Ramos (cell line): ENCODE measurements around the gene ESPNL.
"Not testable (repeated sequence)": the region's sequence is repeated elsewhere in the genome, so short reads cannot be mapped to it uniquely, and the experiment has no call there.

Source experiments
- in situ Hi-C: fragments of 300-500 bp; cut with MboI; formaldehyde crosslinking; loops from one replicate; pipeline ENCODE4 v1.14.3; 2022; ENCODE audit warnings: low sequenced_read_pairs; ENCODE audit not compliant: unreplicated experiment

ESPNL gene

DNA sequence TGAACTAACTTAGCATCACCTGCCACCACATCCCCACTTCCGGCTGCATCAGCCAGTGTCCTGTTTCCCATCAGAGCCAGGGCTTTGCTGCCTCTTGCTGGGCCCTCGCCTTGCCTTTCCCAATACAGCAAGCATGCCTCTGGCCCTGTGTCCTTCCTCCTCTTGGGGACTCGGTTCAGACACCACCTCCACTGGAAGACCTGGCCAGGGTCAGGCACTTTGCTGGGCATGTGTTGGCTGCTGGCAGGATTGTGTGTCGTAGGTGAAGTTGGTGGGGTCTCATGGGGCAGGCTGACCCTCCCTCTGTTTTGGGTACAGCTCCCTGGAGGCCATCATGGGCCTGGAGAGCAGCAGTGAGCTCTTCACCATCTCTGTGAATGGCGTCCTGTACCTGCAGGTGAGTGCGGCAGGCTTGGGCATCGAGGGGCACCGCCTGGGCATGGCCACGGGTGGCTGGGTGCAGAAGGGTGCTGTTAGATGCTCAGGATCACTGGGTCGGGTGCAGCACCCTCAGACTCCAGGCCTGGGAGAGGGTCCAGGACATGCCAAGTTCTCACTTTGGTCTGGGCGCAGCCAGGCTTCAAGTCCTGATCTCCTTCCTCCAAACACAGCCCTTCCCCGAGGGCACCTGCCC is 65.3 kb downstream of the ESPNL start:
- in situ Hi-C loops, result loop anchor here (5.0 kb wide), 1 partner anchor 87 kb away; no protein-coding TSS in a partner anchor

DNA sequence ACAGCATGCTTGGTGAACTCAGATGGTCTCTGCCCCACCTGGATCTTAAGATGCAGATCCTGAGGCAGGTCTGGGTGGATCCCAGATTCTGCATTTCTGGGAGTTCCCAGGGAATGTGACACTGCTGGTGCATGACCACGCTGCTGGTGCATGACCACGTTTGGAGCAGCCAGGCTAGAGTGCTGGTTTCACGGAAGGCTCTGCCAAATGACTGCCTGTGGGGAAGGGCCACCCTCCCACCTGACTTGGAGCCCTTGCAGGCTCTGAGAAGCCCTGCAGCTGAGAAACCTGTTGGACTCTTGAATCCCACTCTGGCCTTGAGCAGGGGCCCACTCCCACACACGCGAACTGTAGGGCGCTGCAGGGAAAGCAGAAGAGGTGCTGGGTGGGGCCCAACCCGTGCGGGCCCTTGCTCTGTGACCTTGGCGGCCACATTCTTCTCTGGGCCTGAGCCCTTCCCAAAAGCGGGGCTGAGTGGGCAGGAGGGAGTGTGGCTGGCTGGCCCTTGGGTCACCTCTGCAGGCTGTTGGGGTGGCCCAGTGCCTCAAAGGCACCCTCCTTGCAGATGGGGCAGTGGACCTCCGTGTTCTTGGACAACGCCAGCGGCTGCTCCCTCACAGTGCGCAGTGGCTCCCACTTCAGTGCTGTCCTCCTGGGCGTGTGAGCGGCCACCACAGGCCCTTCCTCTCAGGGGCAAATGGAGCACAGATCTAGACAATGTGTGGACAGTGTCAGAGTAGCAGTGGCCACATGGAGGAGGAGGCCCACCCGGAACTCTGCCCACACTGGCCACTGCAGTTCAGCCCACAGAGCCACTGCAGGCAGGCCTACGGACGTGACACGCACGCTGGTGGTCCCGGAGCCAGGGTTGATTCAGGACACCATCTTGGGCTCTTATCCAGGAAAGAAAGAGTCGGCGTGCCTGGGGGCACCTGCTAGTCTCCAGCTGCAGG is 66.5 kb downstream of the ESPNL start:
- in situ Hi-C loops, result loop anchor here (5.0 kb wide), 1 partner anchor 86 kb away; no protein-coding TSS in a partner anchor

DNA sequence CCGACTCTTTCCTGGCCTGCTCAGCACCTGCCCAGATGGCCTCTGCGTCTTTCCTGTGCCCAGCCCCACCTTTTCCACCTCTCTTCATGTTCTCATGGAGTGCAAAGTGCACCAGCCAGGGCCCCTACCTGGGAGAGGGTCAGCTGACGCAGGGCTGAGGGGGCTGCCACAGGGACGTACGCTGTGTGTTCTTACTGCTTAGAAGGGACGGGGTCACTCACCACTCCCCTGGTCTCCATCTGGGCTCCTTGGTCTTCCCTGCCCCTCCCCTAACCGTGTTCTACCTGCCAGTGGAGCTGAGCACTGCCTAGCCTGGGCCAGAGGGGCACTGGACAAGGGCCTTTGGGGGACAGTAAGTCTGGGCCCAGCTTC is 67.2 kb downstream of the ESPNL start:
- in situ Hi-C loops, result loop anchor here (5.0 kb wide), 1 partner anchor 85 kb away; no protein-coding TSS in a partner anchor

DNA sequence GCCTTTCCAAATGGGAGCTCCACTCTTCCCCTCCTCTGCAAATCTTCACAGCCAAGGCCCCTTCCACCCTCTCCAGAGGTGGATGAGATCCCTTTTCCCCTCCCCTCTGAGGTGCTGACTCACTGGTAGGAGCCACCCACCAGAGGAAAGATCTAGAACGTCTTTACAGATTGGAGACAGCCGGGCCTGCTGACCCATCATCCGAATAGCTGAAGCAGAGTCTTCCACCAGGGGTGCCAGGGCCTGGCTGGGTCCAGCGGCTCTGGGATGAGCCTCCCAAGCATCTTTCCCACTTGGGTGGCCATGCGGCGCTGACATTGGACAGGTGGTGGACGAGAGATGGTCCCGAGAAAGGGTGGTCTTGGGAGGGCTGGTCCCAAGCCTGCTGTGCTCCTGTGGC is 67.6 kb downstream of the ESPNL start:
- in situ Hi-C loops, result loop anchor here (5.0 kb wide), 1 partner anchor 85 kb away; no protein-coding TSS in a partner anchor

DNA sequence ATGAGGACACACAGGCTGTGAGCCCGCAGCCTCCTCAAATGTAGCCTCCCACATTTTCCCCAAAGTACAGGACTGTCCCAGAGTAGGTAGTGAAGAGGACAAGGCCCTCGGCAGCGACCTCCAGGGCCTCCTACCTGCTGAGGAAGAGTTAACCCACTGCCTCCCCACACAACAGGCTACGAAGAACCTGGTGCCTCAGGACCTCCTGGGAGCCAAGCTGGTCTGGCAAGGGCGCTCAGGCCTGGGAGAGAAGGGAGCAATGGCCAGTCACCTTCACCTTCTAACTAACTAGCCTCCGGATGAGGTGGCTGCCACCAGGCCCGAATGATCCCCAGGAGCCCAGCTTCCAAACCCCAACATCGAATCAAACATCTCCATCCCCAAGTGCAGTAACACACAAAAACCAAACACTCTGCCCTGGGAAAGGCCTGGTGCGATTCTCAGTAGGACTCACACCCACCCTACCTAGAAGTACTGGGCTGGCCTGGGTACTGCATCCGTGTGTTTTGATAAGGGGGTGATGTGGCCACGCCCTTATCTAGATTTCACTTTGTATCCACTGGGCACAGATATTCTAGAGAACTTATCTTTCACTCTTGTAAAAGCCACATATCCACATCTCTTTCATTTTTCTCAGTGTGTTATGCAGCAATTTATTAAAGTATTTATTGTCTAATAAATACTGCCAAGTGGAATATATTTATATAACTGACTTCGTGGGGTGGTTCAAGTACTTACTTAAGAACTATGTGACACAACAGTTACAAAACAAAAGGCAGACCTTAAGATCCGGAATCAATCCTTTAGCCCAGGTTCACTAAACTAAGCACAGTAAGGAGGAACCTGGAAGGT is 68.3 kb downstream of the ESPNL start:
- in situ Hi-C loops, result loop anchor here (5.0 kb wide), 1 partner anchor 84 kb away; no protein-coding TSS in a partner anchor

GRCh38 chr2:238169048-238169707 is 69.0 kb downstream of the ESPNL start:
- in situ Hi-C loops, result loop anchor here (5.0 kb wide), 1 partner anchor 83 kb away; no protein-coding TSS in a partner anchor

- in situ Hi-C loops, result loop anchor here (5.0 kb wide), 1 partner anchor 83 kb away; no protein-coding TSS in a partner anchor
Observed at GRCh38 chr2:238169708-238170251, 69.6 kb downstream of the ESPNL start.

DNA sequence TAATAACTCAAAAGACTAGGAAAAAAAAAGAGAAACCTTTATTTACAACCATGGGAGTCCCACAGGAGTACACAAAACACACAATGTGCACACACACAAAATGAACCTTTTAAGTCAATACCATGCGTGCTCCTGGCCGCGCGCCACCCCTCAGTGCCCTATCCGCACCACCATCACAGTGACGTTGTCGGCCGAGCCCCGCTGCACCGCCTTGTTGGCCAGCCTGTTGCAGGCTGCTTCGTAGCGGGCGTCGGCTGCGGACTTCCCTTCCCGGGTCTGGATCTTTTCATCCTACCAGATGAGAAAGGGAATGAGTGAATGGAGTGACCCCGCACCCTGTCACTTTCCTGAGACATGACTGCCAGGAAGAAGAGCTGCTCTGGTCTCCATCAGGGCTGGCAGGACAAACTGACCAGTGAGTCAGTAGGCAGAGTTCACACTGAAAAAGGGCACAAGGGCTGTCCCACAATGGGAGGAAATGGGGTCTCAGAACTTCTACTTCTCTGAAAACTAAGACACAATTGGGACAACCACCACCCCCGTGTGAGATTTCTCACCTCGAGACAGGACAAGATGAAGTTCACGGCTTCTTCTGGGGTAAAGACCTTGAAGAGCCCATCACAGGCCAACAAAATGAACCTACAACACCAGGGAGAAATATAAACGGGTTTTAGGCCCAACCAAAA is 70.4 kb downstream of the ESPNL start:
- in situ Hi-C loops, result no loop called here

DNA sequence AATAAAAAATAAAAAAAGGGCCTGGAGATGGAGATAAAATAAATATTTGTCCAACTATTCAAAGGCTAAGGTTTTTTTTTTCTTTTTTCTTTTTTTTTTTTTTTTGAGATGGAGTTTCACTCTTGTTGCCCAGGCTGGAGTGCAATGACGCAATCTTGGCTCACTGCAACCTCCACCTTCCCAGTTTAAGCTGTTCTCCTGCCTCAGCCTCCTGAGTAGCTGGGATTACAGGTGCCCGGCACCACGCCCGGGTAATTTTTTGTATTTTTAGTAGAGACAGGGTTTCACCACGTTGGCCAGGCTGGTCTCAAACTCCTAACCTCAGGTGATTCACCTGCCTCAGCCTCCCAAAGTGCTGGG is 70.9 kb downstream of the ESPNL start:
- in situ Hi-C loops, result not testable (repeated sequence)

- in situ Hi-C loops, result no loop called here
Observed at GRCh38 chr2:238171575-238172187, 71.5 kb downstream of the ESPNL start.

DNA sequence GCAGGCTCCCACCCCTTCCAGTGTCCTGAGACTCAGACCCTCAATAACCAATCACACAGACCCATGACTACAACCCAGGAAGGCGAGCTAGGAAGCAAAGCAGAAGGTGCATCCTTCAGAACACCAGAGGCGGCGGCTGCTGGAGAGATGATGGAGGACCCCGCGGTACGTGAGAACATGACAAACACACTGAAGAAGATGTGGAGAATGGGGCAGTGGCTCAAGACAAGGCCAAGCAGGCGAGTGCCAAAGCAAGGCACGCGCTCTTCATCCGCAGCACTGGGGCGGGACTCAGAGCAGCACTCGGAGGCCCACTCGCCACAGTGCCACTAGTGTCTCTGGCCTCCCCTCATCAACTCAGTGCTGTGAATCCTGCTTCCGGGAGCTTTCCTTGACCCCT is 72.3 kb downstream of the ESPNL start:
- in situ Hi-C loops, result no loop called here

- in situ Hi-C loops, result no loop called here
Observed at GRCh38 chr2:238173692-238174091, 73.6 kb downstream of the ESPNL start.

DNA sequence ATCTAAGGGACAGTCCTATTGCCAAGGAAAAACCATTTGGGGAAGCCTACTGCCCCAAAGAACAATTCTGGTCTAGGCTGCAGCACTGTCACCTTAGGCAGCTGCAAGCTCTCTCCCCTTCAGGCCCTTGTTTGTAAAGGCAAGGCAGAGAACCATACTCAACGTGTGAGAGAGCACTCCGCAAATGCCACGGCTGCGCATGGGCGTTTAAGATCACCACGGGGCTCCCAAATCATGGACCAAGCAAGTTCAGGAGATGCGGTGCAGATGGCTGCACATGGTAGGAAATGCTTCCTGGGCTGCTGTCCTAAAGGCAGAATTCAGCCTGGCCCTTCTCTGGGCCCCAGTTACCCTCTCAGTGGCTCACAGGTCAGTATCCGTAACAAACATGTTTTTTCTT is 74.2 kb downstream of the ESPNL start:
- in situ Hi-C loops, result no loop called here

GRCh38 chr2:238174701-238175100 is 74.6 kb downstream of the ESPNL start:
- in situ Hi-C loops, result no loop called here

DNA sequence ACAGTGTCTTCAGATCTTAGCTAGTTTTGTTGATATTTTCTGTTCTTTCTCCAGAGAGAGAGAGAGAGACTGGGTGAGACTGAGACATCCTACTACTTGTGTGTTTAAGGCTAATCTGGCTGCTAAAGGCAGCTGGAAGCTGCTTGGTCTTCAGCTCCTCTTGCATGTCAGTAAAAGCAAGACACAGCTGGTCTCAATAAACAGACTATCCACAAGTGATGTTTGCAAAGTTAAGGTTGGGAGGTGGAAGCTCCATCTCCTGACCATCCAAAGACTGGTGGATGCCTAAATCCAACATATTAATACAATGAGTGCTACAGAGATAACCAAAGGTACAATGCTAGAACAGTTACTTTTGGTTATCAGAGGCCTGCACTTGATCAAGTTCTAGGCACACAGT is 76.5 kb downstream of the ESPNL start:
- in situ Hi-C loops, result no loop called here

- in situ Hi-C loops, result no loop called here
Observed at GRCh38 chr2:238180554-238180953, 80.4 kb downstream of the ESPNL start.

DNA sequence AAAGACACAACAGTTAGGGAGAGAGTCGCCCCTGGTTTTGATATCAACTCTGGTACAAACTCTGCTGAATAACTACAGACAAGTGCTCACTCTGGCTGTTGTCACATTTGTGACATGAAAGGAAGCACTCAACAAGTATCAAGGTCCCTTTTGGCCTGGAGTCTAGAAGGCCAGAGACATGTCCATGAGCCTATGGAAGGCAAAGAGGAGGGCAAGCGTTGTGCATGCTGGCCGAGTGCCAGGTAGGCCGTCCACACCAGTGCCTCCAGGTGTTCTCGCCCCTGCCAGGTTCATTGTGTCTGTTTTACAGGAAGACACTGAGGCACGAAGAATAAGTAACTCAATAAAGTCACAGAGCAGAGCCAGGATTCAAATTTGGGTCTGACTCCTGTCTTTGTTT is 82.2 kb downstream of the ESPNL start:
- in situ Hi-C loops, result no loop called here
